BLaER1 (cell line): Measurements from ENCODE around the gene SPRYD7.

ENCODE experiments used
- H3K27ac ChIP-seq: shearing (Covaris generic); formaldehyde crosslinking; 2 replicates; pipeline ENCODE4 v1.8.1; 2022
- H3K27me3 ChIP-seq: shearing (Covaris generic); formaldehyde crosslinking; 2 replicates; pipeline ENCODE4 v1.8.1; 2022
- H3K36me3 ChIP-seq: shearing (Covaris generic); formaldehyde crosslinking; 2 replicates; pipeline ENCODE4 v1.8.1; 2022
- H3K4me1 ChIP-seq: shearing (Covaris generic); formaldehyde crosslinking; 2 replicates; pipeline ENCODE4 v1.8.1; 2022
- H3K4me2 ChIP-seq: shearing (Covaris generic); formaldehyde crosslinking; 2 replicates; pipeline ENCODE4 v1.8.1; 2022
- H3K4me3 ChIP-seq: shearing (Covaris generic); formaldehyde crosslinking; 2 replicates; pipeline ENCODE4 v1.8.1; 2022
- H3K9ac ChIP-seq: shearing (Covaris generic); formaldehyde crosslinking; 2 replicates; pipeline ENCODE4 v1.8.1; 2022
- H3K9me3 ChIP-seq: shearing (Covaris generic); formaldehyde crosslinking; 2 replicates; pipeline ENCODE4 v1.8.1; 2022
- H4K20me1 ChIP-seq: shearing (Covaris generic); formaldehyde crosslinking; 2 replicates; pipeline ENCODE4 v1.8.1; 2022
- Cebpa-rat ChIP-seq: shearing (Covaris generic); IDR thresholded peaks from 2 replicates; pipeline ENCODE4 v1.8.1; 2022

SPRYD7 gene

DNA sequence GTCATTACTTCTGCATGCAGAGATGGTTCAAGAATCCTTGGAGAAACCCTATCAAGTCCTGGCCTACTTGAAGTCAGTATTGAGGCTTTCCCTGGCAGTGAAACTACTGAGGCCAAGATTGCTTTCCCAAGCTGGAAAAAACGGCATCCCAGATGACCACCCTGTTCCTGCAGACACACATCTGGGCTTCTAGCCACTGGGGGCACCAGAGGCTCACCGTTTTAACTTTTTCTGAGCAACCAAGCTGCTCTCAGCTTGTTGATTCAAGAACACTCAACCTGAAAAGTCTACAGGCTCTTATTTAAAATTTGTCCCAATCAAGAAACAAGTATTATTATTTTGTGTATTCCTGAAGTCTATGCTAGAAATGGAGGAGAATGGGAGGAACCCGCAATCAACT lies 66.6 kb downstream of the SPRYD7 start:
- no peaks in the 10 kb centered on the region for H3K36me3 ChIP-seq
- H3K9ac ChIP-seq = no peak overlapping the region
- H3K9me3 ChIP-seq = peaks cover 48% of the 10 kb centered on the region
- no peaks in the 10 kb centered on the region for H3K4me1 ChIP-seq
- H4K20me1 ChIP-seq = no peaks in the 10 kb centered on the region
- no peaks in the 10 kb centered on the region for H3K27me3 ChIP-seq
- no peak for TF ChIP-seq Cebpa-rat
- H3K27ac ChIP-seq = no peak overlapping the region
- no peak overlapping the region for H3K4me3 ChIP-seq
- no peak overlapping the region for H3K4me2 ChIP-seq

DNA sequence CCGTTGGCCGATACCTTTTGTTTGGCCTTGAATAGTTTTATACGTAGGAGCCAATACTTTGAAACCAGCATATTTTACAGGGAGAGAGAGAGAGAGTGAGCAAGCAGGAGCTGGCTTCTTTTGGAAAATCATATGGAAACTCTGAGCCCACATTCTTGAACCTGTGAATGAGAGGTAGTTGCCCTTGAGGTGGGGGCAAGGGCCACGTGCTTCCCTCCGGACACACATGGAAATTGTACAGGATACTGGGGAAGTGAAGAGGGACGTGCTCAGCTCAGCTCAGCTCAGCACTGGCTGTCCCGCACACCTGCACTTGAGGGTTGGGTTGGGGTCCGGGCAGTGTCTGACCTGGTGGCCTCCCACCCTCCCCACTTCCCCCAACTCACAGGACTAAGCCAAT lies 68.3 kb downstream of the SPRYD7 start:
- TF ChIP-seq Cebpa-rat = no peak
- no peaks in the 10 kb centered on the region for H3K27me3 ChIP-seq
- H3K4me2 ChIP-seq = no peak overlapping the region
- no peaks in the 10 kb centered on the region for H4K20me1 ChIP-seq
- no peaks in the 10 kb centered on the region for H3K36me3 ChIP-seq
- peaks cover 31% of the 10 kb centered on the region for H3K9me3 ChIP-seq
- no peak overlapping the region for H3K27ac ChIP-seq
- H3K4me3 ChIP-seq = no peak overlapping the region
- no peaks in the 10 kb centered on the region for H3K4me1 ChIP-seq
- H3K9ac ChIP-seq = no peak overlapping the region

DNA sequence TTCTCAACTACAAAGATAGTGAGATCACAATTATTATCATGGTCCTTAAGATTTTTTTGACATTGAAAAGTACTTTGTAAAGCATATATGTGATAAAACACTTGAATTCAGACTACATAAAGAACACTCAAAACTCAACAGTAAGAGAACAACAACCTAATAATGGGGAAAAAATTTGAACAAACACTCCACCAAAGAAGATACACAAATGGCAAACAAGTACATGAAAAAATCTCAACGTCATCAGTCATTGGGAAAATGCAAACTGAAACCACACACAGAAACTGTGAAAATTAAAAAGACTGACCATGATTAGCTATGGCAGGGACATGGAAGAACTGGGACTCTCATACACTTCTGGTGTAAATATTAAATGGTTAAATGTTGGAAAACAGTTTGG lies 70.9 kb downstream of the SPRYD7 start:
- Histone ChIP-seq H3K4me3 (no peak overlapping the region), H3K9ac (no peak overlapping the region), H4K20me1 (no peaks in the 10 kb centered on the region), H3K36me3 (no peaks in the 10 kb centered on the region), H3K27me3 (no peaks in the 10 kb centered on the region), H3K9me3 (peaks cover 11% of the 10 kb centered on the region; the same call in 1 of the 2 replicates), H3K27ac (no peak overlapping the region), H3K4me1 (no peaks in the 10 kb centered on the region), H3K4me2 (no peak overlapping the region)
- no peak for TF ChIP-seq Cebpa-rat

DNA sequence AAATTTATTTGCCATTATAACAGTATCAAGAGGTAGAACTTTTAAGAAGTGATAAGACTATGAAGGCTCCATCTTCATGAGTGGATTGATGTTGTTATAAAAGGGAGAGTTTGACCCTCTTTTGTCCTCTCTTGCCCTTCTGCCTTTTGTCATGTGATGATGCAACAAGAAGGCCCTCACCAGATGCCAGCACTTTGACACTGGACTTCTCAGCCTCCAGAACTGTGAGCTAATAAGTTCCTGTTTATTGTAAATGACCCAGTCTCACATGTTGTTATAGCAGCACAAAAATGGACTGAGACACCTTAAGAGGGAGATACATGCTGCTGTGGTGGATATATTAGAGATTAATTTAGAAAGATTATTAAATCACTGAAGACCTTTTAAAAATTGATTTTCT lies 71.6 kb downstream of the SPRYD7 start:
- Histone ChIP-seq H3K4me3 (no peak overlapping the region), H3K27me3 (no peaks in the 10 kb centered on the region), H3K36me3 (no peaks in the 10 kb centered on the region), H4K20me1 (no peaks in the 10 kb centered on the region), H3K9ac (no peak overlapping the region), H3K4me1 (no peaks in the 10 kb centered on the region), H3K27ac (no peak overlapping the region), H3K9me3 (peaks cover 10% of the 10 kb centered on the region; the same call in 1 of the 2 replicates), H3K4me2 (no peak overlapping the region)
- no peak for TF ChIP-seq Cebpa-rat
